Glomerular endothelial cell (primary cell): ENCODE measurements around the gene ILKAP. TPM values are rescaled to one million over a fixed set of nuclear protein-coding genes. Genes with fewer than 3 reads are reported as not detected.
A peak's percentile ranks its signal among the peaks of the same experiment; 100 is the strongest.
"Not testable (repeated sequence)": the region's sequence is repeated elsewhere in the genome, so short reads cannot be mapped to it uniquely, and the experiment has no call there.

Experiments
- DNase-seq: peaks from one replicate; pipeline ENCODE4 v3.0.0-alpha.2; 2011; ENCODE audit warnings: low read depth, low spot score; ENCODE audit errors: extremely low read depth
- total RNA-seq: library from RNA; depleted of rRNA; stranded (reverse); fragments of >200 nt; gene quantifications from 2 replicates; pipeline ENCODE4 v1.2.3, GENCODE V29; 2015

The ILKAP gene
- total RNA-seq, 1 donor from 2014 or later: 25.1 TPM

GRCh38 chr2:238203973-238204683, 633 bp upstream of the ILKAP start:
- no peak for DNase-seq

GRCh38 chr2:238202326-238203093, 985 bp downstream of the ILKAP start:
- DNase-seq: no peak

GRCh38 chr2:238190445-238190844, 13.1 kb downstream of the ILKAP start:
- no peak for DNase-seq

- DNase-seq: no peak
Observed at GRCh38 chr2:238187618-238188548, 15.6 kb downstream of the ILKAP start.

- DNase-seq: no peak
Observed at GRCh38 chr2:238183821-238184220, 19.7 kb downstream of the ILKAP start.

GRCh38 chr2:238182362-238182761, 21.1 kb downstream of the ILKAP start:
- no peak for DNase-seq

GRCh38 chr2:238180554-238180953, 22.9 kb downstream of the ILKAP start:
- no peak for DNase-seq

- DNase-seq: no peak
Observed at GRCh38 chr2:238176613-238177012, 26.9 kb downstream of the ILKAP start.

- no peak for DNase-seq
Observed at GRCh38 chr2:238174701-238175100, 28.8 kb downstream of the ILKAP start.

GRCh38 chr2:238174291-238174690, 29.2 kb downstream of the ILKAP start:
- no peak for DNase-seq

GRCh38 chr2:238173692-238174091, 29.8 kb downstream of the ILKAP start:
- DNase-seq: no peak

- no peak for DNase-seq
Observed at GRCh38 chr2:238172439-238172838, 31.1 kb downstream of the ILKAP start.

- no peak for DNase-seq
Observed at GRCh38 chr2:238171575-238172187, 31.8 kb downstream of the ILKAP start.

- DNase-seq: not testable (repeated sequence)
Observed at GRCh38 chr2:238171072-238171431, 32.4 kb downstream of the ILKAP start.

- DNase-seq: no peak
Observed at GRCh38 chr2:238170386-238171071, 33.0 kb downstream of the ILKAP start.

GRCh38 chr2:238169708-238170251, 33.7 kb downstream of the ILKAP start:
- DNase-seq: peak; percentile 41

GRCh38 chr2:238169048-238169707, 34.3 kb downstream of the ILKAP start:
- no peak for DNase-seq

GRCh38 chr2:238168196-238169047, 35.1 kb downstream of the ILKAP start:
- DNase-seq: no peak
